Colonic mucosa (tissue), 4 donors: ENCODE data around the gene MORN5. TPM values are rescaled to one million over a fixed set of nuclear protein-coding genes. Genes with fewer than 3 reads are reported as not detected.
A peak's percentile ranks its signal among the peaks of the same experiment; 100 is the strongest.

ENCODE experiments used
- DNase-seq: peaks from one replicate; pipeline ENCODE4 v3.0.0-alpha.2; 2020
- H3K27ac ChIP-seq: fragments of 200-600 bp; one replicate; pipeline ENCODE4 v1.8.0; 2021
- H3K27me3 ChIP-seq: fragments of 200-600 bp; one replicate; pipeline ENCODE4 v1.8.0; 2021
- H3K36me3 ChIP-seq: fragments of 200-600 bp; one replicate; pipeline ENCODE4 v1.8.0; 2021
- H3K4me1 ChIP-seq: fragments of 200-600 bp; one replicate; pipeline ENCODE4 v1.8.0; 2021; ENCODE audit warnings: mild to moderate bottlenecking
- H3K4me3 ChIP-seq: fragments of 200-600 bp; one replicate; pipeline ENCODE4 v1.8.0; 2021
- H3K9ac ChIP-seq, 2 donors: one replicate each; pipeline ENCODE4 v1.7.0; 2013; ENCODE audit warnings: control low read depth in 2 of 2, low read depth in 2 of 2, low read length in 2 of 2
- H3K9me3 ChIP-seq: fragments of 200-600 bp; one replicate; pipeline ENCODE4 v1.8.0; 2021
- CTCF ChIP-seq: fragments of 200-600 bp; IDR thresholded peaks from one replicate; pipeline ENCODE4 v1.8.0; 2022; ENCODE audit warnings: antibody characterized with exemption, mild to moderate bottlenecking
- intact Hi-C: fragments of 100-400 bp; cut with DNase I; formaldehyde crosslinking; loops from one replicate; pipeline ENCODE4 v1.14.1; 2022
- total RNA-seq, 2 donors: library from RNA; stranded (reverse); fragmentation: NEBNext Ultra II Directional in 1 of 2; extraction: Animal tissue kit (Norgen Biotek cat#: 25700) in 1 of 2; gene quantifications; one replicate each; pipeline ENCODE4 v1.2.1, GENCODE V29; 2021
- donor health status: healthy.
- donor health status: DM: no; HTN: no; CAD: no.
- donor health status: DM: no; HTN: no; CAD: no.

The MORN5 gene
- total RNA-seq, 2 donors from 2014 or later: 7.0 TPM; not detected in 1

- Histone ChIP-seq H3K36me3 (no peaks in the 10 kb centered on the region), H3K4me1 (peaks cover 3% of the 10 kb centered on the region), H3K27ac (no peak overlapping the region), H3K27me3 (no peaks in the 10 kb centered on the region), H3K9me3 (no peaks in the 10 kb centered on the region), H3K9ac (no peak overlapping the region), H3K4me3 (peak overlapping the region; percentile 96)
- DNase-seq: no peak
- no peak for TF ChIP-seq CTCF
- intact Hi-C loops: no loop called here
Observed at GRCh38 chr9:122159925-122160246, 178 bp downstream of the MORN5 start.

- no peaks in the 10 kb centered on the region for H3K27me3 ChIP-seq
- intact Hi-C loops: no loop called here
- no peak for DNase-seq
- H3K4me1 ChIP-seq: peaks cover 3% of the 10 kb centered on the region
- no peaks in the 10 kb centered on the region for H3K36me3 ChIP-seq
- no peaks in the 10 kb centered on the region for H3K9me3 ChIP-seq
- H3K9ac ChIP-seq: no peak overlapping the region
- no peak overlapping the region for H3K27ac ChIP-seq
- TF ChIP-seq CTCF: no peak
- H3K4me3 ChIP-seq: no peak overlapping the region
Observed at GRCh38 chr9:122162415-122162814, 2.7 kb downstream of the MORN5 start.

GRCh38 chr9:122164286-122164685 lies 4.6 kb downstream of the MORN5 start:
- Histone ChIP-seq H3K27ac (no peak overlapping the region), H3K9ac (no peak overlapping the region), H3K36me3 (no peaks in the 10 kb centered on the region), H3K27me3 (no peaks in the 10 kb centered on the region), H3K9me3 (no peaks in the 10 kb centered on the region), H3K4me3 (no peak overlapping the region), H3K4me1 (peaks cover 3% of the 10 kb centered on the region)
- no peak for DNase-seq
- intact Hi-C loops: no loop called here
- TF ChIP-seq CTCF: no peak

- TF ChIP-seq CTCF: no peak
- DNase-seq: no peak
- Histone ChIP-seq H3K36me3 (no peaks in the 10 kb centered on the region), H3K9ac (no peak overlapping the region), H3K9me3 (no peaks in the 10 kb centered on the region), H3K4me1 (no peaks in the 10 kb centered on the region), H3K27me3 (no peaks in the 10 kb centered on the region), H3K27ac (no peak overlapping the region), H3K4me3 (no peak overlapping the region)
- intact Hi-C loops: no loop called here
Observed at GRCh38 chr9:122168356-122168755, 8.6 kb downstream of the MORN5 start.

GRCh38 chr9:122172131-122172530 lies 12.4 kb downstream of the MORN5 start:
- H3K36me3 ChIP-seq: no peaks in the 10 kb centered on the region
- TF ChIP-seq CTCF: no peak
- H3K4me3 ChIP-seq: no peak overlapping the region
- no peaks in the 10 kb centered on the region for H3K9me3 ChIP-seq
- H3K4me1 ChIP-seq: no peaks in the 10 kb centered on the region
- DNase-seq: no peak
- no peak overlapping the region for H3K9ac ChIP-seq
- no peaks in the 10 kb centered on the region for H3K27me3 ChIP-seq
- H3K27ac ChIP-seq: no peak overlapping the region
- intact Hi-C loops: no loop called here

GRCh38 chr9:122173670-122174069 lies 14.0 kb downstream of the MORN5 start:
- DNase-seq: no peak
- no peaks in the 10 kb centered on the region for H3K27me3 ChIP-seq
- intact Hi-C loops: no loop called here
- H3K27ac ChIP-seq: no peak overlapping the region
- no peaks in the 10 kb centered on the region for H3K9me3 ChIP-seq
- no peak overlapping the region for H3K9ac ChIP-seq
- H3K36me3 ChIP-seq: no peaks in the 10 kb centered on the region
- no peak for TF ChIP-seq CTCF
- H3K4me3 ChIP-seq: no peak overlapping the region
- H3K4me1 ChIP-seq: no peaks in the 10 kb centered on the region
